ENCODE results near the gene FCER1G. TPM values are rescaled to one million over a fixed set of nuclear protein-coding genes. Genes with fewer than 3 reads are reported as not detected.

Gene FCER1G
- total RNA-seq, 1 experiment from 2014 or later = not detected

GRCh38 chr1:161220002-161220401 lies 4.9 kb downstream of the FCER1G start:
- Histone ChIP-seq H2AFZ (no peak overlapping the region), H4K20me1 (ENCODE audit: insufficient read depth) (no peaks in the 10 kb centered on the region), H3K4me2 (no peak overlapping the region), H3K27ac (no peak overlapping the region), H3K4me3 (no peak overlapping the region), H3K36me3 (ENCODE audit: low read depth) (no peaks in the 10 kb centered on the region), H3K4me1 (replicated peaks; ENCODE audit: insufficient read depth) (peaks cover 7% of the 10 kb centered on the region; the same call in 1 of the 2 replicates), H3K79me2 (ENCODE audit: low read depth) (no peaks in the 10 kb centered on the region), H3K9me3 (ENCODE audit: insufficient read depth, low read depth) (no peaks in the 10 kb centered on the region), H3K9me2 (ENCODE audit: insufficient read depth) (no peaks in the 10 kb centered on the region), H3F3A (ENCODE audit: insufficient read depth, low read depth) (peaks cover 5% of the 10 kb centered on the region; the same call in 1 of the 2 replicates), H3K27me3 (ENCODE audit: insufficient read depth, low read depth) (no peaks in the 10 kb centered on the region)
- TF ChIP-seq EZH2 (IDR thresholded peaks at IDR 0.05; ENCODE audit: low read depth) (no peak), CTCF (conservative IDR thresholded peaks at IDR 0.05) (no peak)
- intact Hi-C loops (cut with micrococcal nuclease; ENCODE audit: unreplicated experiment) = loop anchor here (10.0 kb wide), 1 partner anchor 545 kb away; the partner anchor contains the start of gene ATF6
- ChIA-PET CTCF (no interaction called here), POLR2A (ENCODE audit: unreplicated experiment) (no interaction called here)
- no peak for DNase-seq
- BruUV-seq (replicated peaks) = no TSS peak

- H3K36me3 ChIP-seq (ENCODE audit: low read depth) = no peaks in the 10 kb centered on the region
Observed at GRCh38 chr1:161222175-161223019, 7.3 kb downstream of the FCER1G start.

More at GRCh38 chr1:161222175-161223019, 7.3 kb downstream of the FCER1G start:
- Histone ChIP-seq H3K4me3 (no peak overlapping the region), H2AFZ (no peak overlapping the region), H3K27me3 (ENCODE audit: insufficient read depth, low read depth) (no peaks in the 10 kb centered on the region), H3K27ac (no peak overlapping the region), H4K20me1 (ENCODE audit: insufficient read depth) (no peaks in the 10 kb centered on the region), H3F3A (ENCODE audit: insufficient read depth, low read depth) (peaks cover 4% of the 10 kb centered on the region; the same call in 1 of the 2 replicates), H3K4me2 (no peak overlapping the region), H3K9me2 (ENCODE audit: insufficient read depth) (no peaks in the 10 kb centered on the region), H3K4me1 (replicated peaks; ENCODE audit: insufficient read depth) (peaks cover 11% of the 10 kb centered on the region), H3K9me3 (ENCODE audit: insufficient read depth, low read depth) (no peaks in the 10 kb centered on the region), H3K79me2 (ENCODE audit: low read depth) (no peaks in the 10 kb centered on the region)
- POLR2A ChIA-PET (ENCODE audit: unreplicated experiment) = interaction anchor here (0.6 kb wide), 1 partner anchor 864 kb away, joined by 4 read pairs; no protein-coding TSS in a partner anchor
- no TSS peak for BruUV-seq (replicated peaks)
- no peak for TF ChIP-seq CTCF (conservative IDR thresholded peaks at IDR 0.05)
- TF ChIP-seq EZH2 (IDR thresholded peaks at IDR 0.05; ENCODE audit: low read depth) = no peak
- no peak for DNase-seq
- CTCF ChIA-PET = no interaction called here
- intact Hi-C loops (cut with micrococcal nuclease; ENCODE audit: unreplicated experiment) = loop anchor here (10.0 kb wide), 1 partner anchor 542 kb away; the partner anchor contains the start of gene ATF6

All from PC-9 (cell line).